ENCODE data around the gene CDK13.
A peak's percentile ranks its signal among the peaks of the same experiment; 100 is the strongest.

Gene CDK13

DNA sequence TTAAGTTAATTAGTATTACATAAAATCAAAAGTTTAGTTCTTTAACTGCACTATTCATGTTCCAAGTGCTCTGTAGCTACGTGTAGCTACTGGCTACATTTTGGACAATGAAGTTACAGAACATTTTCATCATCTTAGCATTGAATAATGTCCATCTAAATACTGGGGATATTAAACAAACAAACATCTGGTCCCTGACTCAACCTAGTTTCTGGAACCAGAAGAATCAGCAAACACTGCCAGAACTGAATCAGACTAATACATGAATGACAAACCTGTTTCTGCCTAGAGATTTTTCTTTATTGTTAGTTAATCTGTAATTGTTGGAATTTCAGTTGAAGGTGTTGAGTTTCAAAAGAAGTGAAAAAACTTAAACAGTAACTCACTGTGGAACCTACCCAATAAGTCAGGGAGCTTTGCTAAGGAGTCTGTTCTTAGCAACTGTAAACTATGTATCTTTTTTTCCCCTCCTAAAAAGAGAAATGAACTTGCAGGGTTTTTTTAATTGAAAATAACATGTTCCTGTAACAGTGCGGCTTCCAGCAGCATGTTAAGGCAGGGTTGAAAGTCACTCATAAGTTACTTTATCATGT lies 58.3 kb downstream of the CDK13 start:
- WGBS: 75% methylated on average over 1 of the region's 2 CpGs
- no peak overlapping the region for H3K4me3 ChIP-seq (ENCODE audit: insufficient read depth in 1 of 2, low read depth in 1 of 2, low read length in 2 of 2)
- no peak overlapping the region for H2AFZ ChIP-seq (ENCODE audit: low read depth, low read length)
- H4K8ac ChIP-seq (ENCODE audit: low read length): no peak overlapping the region
- peaks cover 6 to 42% of the 10 kb centered on the region in 2 experiments for H3K36me3 ChIP-seq (ENCODE audit: control insufficient read depth in 1 of 2, insufficient read depth in 2 of 2, low read depth in 1 of 2, low read length in 2 of 2)
- DNase-seq: peak; percentile 41
- peaks cover 3% of the 10 kb centered on the region for H3K4me1 ChIP-seq (ENCODE audit: control insufficient read depth, insufficient read depth, low read depth, low read length)
- no peak overlapping the region for H3K14ac ChIP-seq (ENCODE audit: low read length in 2 of 2)
- H3K27ac ChIP-seq (ENCODE audit: low read length, poor library complexity, severe bottlenecking): peak overlapping the region; percentile 63
- H3K79me1 ChIP-seq (replicated peaks; ENCODE audit: low read length, poor library complexity, severe bottlenecking): peaks cover 12% of the 10 kb centered on the region
- no peak overlapping the region for H4K91ac ChIP-seq (ENCODE audit: low read length)
- no peak overlapping the region for H3K18ac ChIP-seq (ENCODE audit: low read depth in 1 of 2, low read length in 2 of 2)
- no peak overlapping the region for H2BK5ac ChIP-seq (ENCODE audit: low read depth, low read length, poor library complexity, severe bottlenecking)
- H3K4ac ChIP-seq (ENCODE audit: low read depth in 1 of 2, low read length in 2 of 2): no peak overlapping the region
- H2BK12ac ChIP-seq (ENCODE audit: low read length in 2 of 2): no peak overlapping the region
- no peaks in the 10 kb centered on the region for H3K27me3 ChIP-seq (ENCODE audit: control insufficient read depth in 1 of 2, insufficient read depth in 1 of 2, low read length in 2 of 2)
- H2BK120ac ChIP-seq (ENCODE audit: low read depth, low read length): no peak overlapping the region
- no peak overlapping the region for H3K4me2 ChIP-seq (ENCODE audit: low read length, poor library complexity, severe bottlenecking)
- H2AK5ac ChIP-seq (ENCODE audit: low read length, severe bottlenecking): no peak overlapping the region
- no peak overlapping the region for H3K23ac ChIP-seq (ENCODE audit: low read length in 2 of 2)
- H3K9me3 ChIP-seq (ENCODE audit: control insufficient read depth, low read length): no peaks in the 10 kb centered on the region
- H2BK15ac ChIP-seq (ENCODE audit: low read depth, poor library complexity, severe bottlenecking): no peak overlapping the region
- H3K9ac ChIP-seq (ENCODE audit: low read length): peak overlapping the region; percentile 33

DNA sequence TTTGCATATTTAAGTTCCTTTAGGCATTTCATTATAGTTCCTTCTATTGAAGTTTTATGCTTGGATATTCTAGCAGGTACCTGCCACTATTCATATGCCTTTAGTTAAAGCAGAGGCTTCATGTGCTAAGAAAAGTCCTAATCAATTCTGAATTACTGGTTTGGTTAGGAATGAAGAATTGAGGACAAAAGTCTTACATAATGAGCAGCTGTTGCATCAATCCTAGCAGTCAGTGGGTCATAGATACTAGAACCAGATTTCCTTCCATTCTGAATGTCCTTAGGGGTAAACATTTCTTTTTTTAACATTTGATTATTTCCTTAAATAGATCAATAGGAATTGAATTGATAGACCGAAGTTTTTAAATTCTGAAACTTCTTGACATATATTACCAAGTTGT lies 59.2 kb downstream of the CDK13 start:
- no peak overlapping the region for H3K18ac ChIP-seq (ENCODE audit: low read depth in 1 of 2, low read length in 2 of 2)
- H3K4me2 ChIP-seq (ENCODE audit: low read length, poor library complexity, severe bottlenecking): no peak overlapping the region
- no peak overlapping the region for H2BK120ac ChIP-seq (ENCODE audit: low read depth, low read length)
- H3K4me1 ChIP-seq (ENCODE audit: control insufficient read depth, insufficient read depth, low read depth, low read length): peaks cover 3% of the 10 kb centered on the region
- no peak overlapping the region for H2BK15ac ChIP-seq (ENCODE audit: low read depth, poor library complexity, severe bottlenecking)
- no peak overlapping the region for H4K8ac ChIP-seq (ENCODE audit: low read length)
- H3K9me3 ChIP-seq (ENCODE audit: control insufficient read depth, low read length): no peaks in the 10 kb centered on the region
- H3K79me1 ChIP-seq (replicated peaks; ENCODE audit: low read length, poor library complexity, severe bottlenecking): peaks cover 10% of the 10 kb centered on the region
- no peak overlapping the region for H2BK5ac ChIP-seq (ENCODE audit: low read depth, low read length, poor library complexity, severe bottlenecking)
- no peak overlapping the region for H4K91ac ChIP-seq (ENCODE audit: low read length)
- H3K27me3 ChIP-seq (ENCODE audit: control insufficient read depth in 1 of 2, insufficient read depth in 1 of 2, low read length in 2 of 2): no peaks in the 10 kb centered on the region
- no peak overlapping the region for H3K4ac ChIP-seq (ENCODE audit: low read depth in 1 of 2, low read length in 2 of 2)
- DNase-seq: no peak
- H2AK5ac ChIP-seq (ENCODE audit: low read length, severe bottlenecking): no peak overlapping the region
- 100% methylated on average over 1 of the region's 1 CpG for WGBS
- H3K27ac ChIP-seq (ENCODE audit: low read length, poor library complexity, severe bottlenecking): no peak overlapping the region
- H2BK12ac ChIP-seq (ENCODE audit: low read length in 2 of 2): no peak overlapping the region
- peaks cover 3 to 36% of the 10 kb centered on the region in 2 experiments for H3K36me3 ChIP-seq (ENCODE audit: control insufficient read depth in 1 of 2, insufficient read depth in 2 of 2, low read depth in 1 of 2, low read length in 2 of 2)
- H2AFZ ChIP-seq (ENCODE audit: low read depth, low read length): no peak overlapping the region
- no peak overlapping the region for H3K14ac ChIP-seq (ENCODE audit: low read length in 2 of 2)
- H3K23ac ChIP-seq (ENCODE audit: low read length in 2 of 2): no peak overlapping the region
- H3K4me3 ChIP-seq (ENCODE audit: insufficient read depth in 1 of 2, low read depth in 1 of 2, low read length in 2 of 2): no peak overlapping the region
- H3K9ac ChIP-seq (ENCODE audit: low read length): no peak overlapping the region

DNA sequence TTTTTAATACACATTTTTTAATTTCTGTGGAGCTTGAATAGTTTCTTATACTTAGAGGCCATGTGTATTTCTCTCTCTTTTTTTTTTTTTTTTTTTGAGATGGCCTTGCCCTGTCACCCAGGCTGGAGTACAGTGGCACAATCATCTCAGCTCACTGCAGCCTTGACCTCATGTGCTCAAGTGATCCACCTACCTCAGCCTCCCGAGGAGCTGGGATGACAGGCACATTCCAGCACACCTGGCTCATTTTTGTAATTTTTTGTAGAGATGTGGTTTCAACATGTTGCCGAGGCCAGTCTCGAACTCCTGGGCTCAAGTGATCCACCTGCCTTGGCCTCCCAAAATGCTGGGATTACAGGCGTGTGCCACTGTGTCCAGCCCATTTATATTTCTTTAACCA lies 64.3 kb downstream of the CDK13 start:
- H2BK120ac ChIP-seq (ENCODE audit: low read depth, low read length): no peak overlapping the region
- no peak overlapping the region for H3K4me2 ChIP-seq (ENCODE audit: low read length, poor library complexity, severe bottlenecking)
- no peak overlapping the region for H4K8ac ChIP-seq (ENCODE audit: low read length)
- no peaks in the 10 kb centered on the region for H3K27me3 ChIP-seq (ENCODE audit: control insufficient read depth in 1 of 2, insufficient read depth in 1 of 2, low read length in 2 of 2)
- no peak overlapping the region for H2BK12ac ChIP-seq (ENCODE audit: low read length in 2 of 2)
- H3K18ac ChIP-seq (ENCODE audit: low read depth in 1 of 2, low read length in 2 of 2): no peak overlapping the region
- H4K91ac ChIP-seq (ENCODE audit: low read length): no peak overlapping the region
- no peak overlapping the region for H3K4ac ChIP-seq (ENCODE audit: low read depth in 1 of 2, low read length in 2 of 2)
- no peak overlapping the region for H3K23ac ChIP-seq (ENCODE audit: low read length in 2 of 2)
- no peak overlapping the region for H2BK15ac ChIP-seq (ENCODE audit: low read depth, poor library complexity, severe bottlenecking)
- H3K9ac ChIP-seq (ENCODE audit: low read length): no peak overlapping the region
- no peak overlapping the region for H2AK5ac ChIP-seq (ENCODE audit: low read length, severe bottlenecking)
- DNase-seq: no peak
- no peak overlapping the region for H2BK5ac ChIP-seq (ENCODE audit: low read depth, low read length, poor library complexity, severe bottlenecking)
- no peak overlapping the region for H3K4me3 ChIP-seq (ENCODE audit: insufficient read depth in 1 of 2, low read depth in 1 of 2, low read length in 2 of 2)
- 100% methylated on average over 3 of the region's 4 CpGs for WGBS
- no peaks in the 10 kb centered on the region for H3K4me1 ChIP-seq (ENCODE audit: control insufficient read depth, insufficient read depth, low read depth, low read length)
- H3K9me3 ChIP-seq (ENCODE audit: control insufficient read depth, low read length): no peaks in the 10 kb centered on the region
- peaks cover 3 to 46% of the 10 kb centered on the region in 2 experiments for H3K36me3 ChIP-seq (ENCODE audit: control insufficient read depth in 1 of 2, insufficient read depth in 2 of 2, low read depth in 1 of 2, low read length in 2 of 2)
- H2AFZ ChIP-seq (ENCODE audit: low read depth, low read length): no peak overlapping the region
- no peak overlapping the region for H3K27ac ChIP-seq (ENCODE audit: low read length, poor library complexity, severe bottlenecking)
- H3K79me1 ChIP-seq (replicated peaks; ENCODE audit: low read length, poor library complexity, severe bottlenecking): peaks cover 12% of the 10 kb centered on the region
- no peak overlapping the region for H3K14ac ChIP-seq (ENCODE audit: low read length in 2 of 2)

DNA sequence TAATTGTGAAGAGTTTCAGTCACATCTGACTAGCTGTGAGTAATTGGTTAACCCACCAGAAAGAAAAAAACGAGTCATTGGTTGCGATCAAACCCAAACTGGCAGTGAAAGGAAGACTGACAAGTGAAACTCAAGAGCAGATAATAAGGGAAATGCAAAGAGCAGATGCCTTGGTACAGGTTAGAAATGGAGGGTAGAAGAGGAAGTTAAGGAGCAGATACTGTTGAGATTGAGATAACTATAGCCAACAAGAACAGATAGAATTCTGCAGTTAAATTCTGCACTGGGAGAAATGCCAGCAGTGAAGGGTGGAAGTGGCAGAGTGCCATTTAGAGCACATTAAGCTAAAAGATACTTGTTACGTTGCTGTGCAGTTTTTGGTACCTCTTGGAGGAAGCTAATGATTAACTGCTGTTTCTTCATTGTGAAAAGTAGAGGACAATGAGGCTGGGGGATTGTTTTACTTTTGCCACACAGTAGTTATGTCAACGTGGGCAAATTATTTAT lies 65.8 kb downstream of the CDK13 start:
- no peak for DNase-seq
- Histone ChIP-seq H3K9me3 (ENCODE audit: control insufficient read depth, low read length) (no peaks in the 10 kb centered on the region), H2BK120ac (ENCODE audit: low read depth, low read length) (no peak overlapping the region), H3K79me1 (replicated peaks; ENCODE audit: low read length, poor library complexity, severe bottlenecking) (peaks cover 14% of the 10 kb centered on the region), H3K27ac (ENCODE audit: low read length, poor library complexity, severe bottlenecking) (peak overlapping the region; percentile 8), H2AK5ac (ENCODE audit: low read length, severe bottlenecking) (no peak overlapping the region), H3K4me3 (ENCODE audit: insufficient read depth in 1 of 2, low read depth in 1 of 2, low read length in 2 of 2) (no peak overlapping the region), H3K18ac (ENCODE audit: low read depth in 1 of 2, low read length in 2 of 2) (no peak overlapping the region), H3K36me3 (ENCODE audit: control insufficient read depth in 1 of 2, insufficient read depth in 2 of 2, low read depth in 1 of 2, low read length in 2 of 2) (peaks cover 0 to 41% of the 10 kb centered on the region in 2 experiments), H4K91ac (ENCODE audit: low read length) (no peak overlapping the region), H3K23ac (ENCODE audit: low read length in 2 of 2) (no peak overlapping the region), H3K4me1 (ENCODE audit: control insufficient read depth, insufficient read depth, low read depth, low read length) (no peaks in the 10 kb centered on the region), H4K8ac (ENCODE audit: low read length) (no peak overlapping the region), H2AFZ (ENCODE audit: low read depth, low read length) (no peak overlapping the region), H3K9ac (ENCODE audit: low read length) (peak overlapping the region; percentile 2), H2BK15ac (ENCODE audit: low read depth, poor library complexity, severe bottlenecking) (no peak overlapping the region), H2BK5ac (ENCODE audit: low read depth, low read length, poor library complexity, severe bottlenecking) (no peak overlapping the region), H2BK12ac (ENCODE audit: low read length in 2 of 2) (no peak overlapping the region), H3K14ac (ENCODE audit: low read length in 2 of 2) (no peak overlapping the region), H3K27me3 (ENCODE audit: control insufficient read depth in 1 of 2, insufficient read depth in 1 of 2, low read length in 2 of 2) (no peaks in the 10 kb centered on the region), H3K4ac (ENCODE audit: low read depth in 1 of 2, low read length in 2 of 2) (no peak overlapping the region), H3K4me2 (ENCODE audit: low read length, poor library complexity, severe bottlenecking) (no peak overlapping the region)
- 96% methylated on average over 4 of the region's 4 CpGs for WGBS

Data from mesenchymal stem cell (in vitro differentiated cells and primary cell).